ENCODE data around the gene TRPV2. TPM values are rescaled to one million over a fixed set of nuclear protein-coding genes. Genes with fewer than 3 reads are reported as not detected.

Gene TRPV2
- total and polyA plus RNA-seq, 8 donors = 2.8 to 14.7 (median 7.2) TPM

- Histone ChIP-seq H3K36me3 (no peaks in the 10 kb centered on the region), H3K9me3 (no peaks in the 10 kb centered on the region), H3K27me3 (no peaks in the 10 kb centered on the region), H3K4me3 (no peak overlapping the region), H3K4me1 (peaks cover 0 to 7% (median 0%) of the 10 kb centered on the region in 3 donors), H3K27ac (no peak overlapping the region)
- ATAC-seq = no peak
- DNase-seq = peak in 1 of 6 donors; percentile 13
- no peak for TF ChIP-seq CTCF (IDR thresholded peaks at IDR 0.05)
- no peak for FAIRE-seq
- 93 to 95% methylated on average over 7 of the region's 7 CpGs for WGBS, 2 donors
- intact Hi-C loops (cut with DNase I) = no loop called here
Measured at GRCh38 chr17:16417399-16417798, 2.0 kb downstream of the TRPV2 start.

- Histone ChIP-seq H3K4me1 (peaks cover 0 to 7% (median 0%) of the 10 kb centered on the region in 3 donors), H3K4me3 (no peak overlapping the region), H3K27ac (no peak overlapping the region), H3K36me3 (no peaks in the 10 kb centered on the region), H3K9me3 (no peaks in the 10 kb centered on the region), H3K27me3 (no peaks in the 10 kb centered on the region)
- 79 to 80% methylated on average over 7 of the region's 7 CpGs for WGBS, 2 donors
- intact Hi-C loops (cut with DNase I) = no loop called here
- TF ChIP-seq CTCF (IDR thresholded peaks at IDR 0.05) = no peak
- no peak for ATAC-seq
- DNase-seq = no peak
- no peak for FAIRE-seq
Measured at GRCh38 chr17:16417896-16418684, 2.7 kb downstream of the TRPV2 start.

GRCh38 chr17:16418685-16419068 is 3.3 kb downstream of the TRPV2 start:
- 48 to 77% methylated on average over 1 to 2 of the region's 2 CpGs for WGBS, 2 donors
- DNase-seq (no peak), ATAC-seq (no peak), FAIRE-seq (no peak)
- peak overlapping the region in 1 of 4 donors; percentile 48 for H3K27ac ChIP-seq
- TF ChIP-seq CTCF (IDR thresholded peaks at IDR 0.05) = no peak
- peaks cover 0 to 7% (median 0%) of the 10 kb centered on the region in 3 donors for H3K4me1 ChIP-seq
- no peak overlapping the region for H3K4me3 ChIP-seq
- no peaks in the 10 kb centered on the region for H3K9me3 ChIP-seq
- intact Hi-C loops (cut with DNase I) = no loop called here
- no peaks in the 10 kb centered on the region for H3K27me3 ChIP-seq
- no peaks in the 10 kb centered on the region for H3K36me3 ChIP-seq

- Histone ChIP-seq H3K4me1 (peaks cover 0 to 7% (median 0%) of the 10 kb centered on the region in 3 donors), H3K36me3 (no peaks in the 10 kb centered on the region), H3K27ac (peak overlapping the region in 1 of 4 donors; percentile 48), H3K27me3 (no peaks in the 10 kb centered on the region), H3K9me3 (no peaks in the 10 kb centered on the region), H3K4me3 (no peak overlapping the region)
- intact Hi-C loops (cut with DNase I) = no loop called here
- ATAC-seq (peak in 2 of 4 donors; percentile 11 to 36), FAIRE-seq (no peak), DNase-seq (no peak)
- WGBS, 2 donors = 83 to 84% methylated on average over 8 of the region's 8 CpGs
- no peak for TF ChIP-seq CTCF (IDR thresholded peaks at IDR 0.05)
Measured at GRCh38 chr17:16419074-16419928, 3.9 kb downstream of the TRPV2 start.

Measured in pancreas (tissue), 10 donors.